HUES64 (cell line): ENCODE measurements around the gene PRCD.

Source experiments
- H3K27ac ChIP-seq: 2 replicates; pipeline ENCODE4 v1.7.0; 2013; ENCODE audit warnings: low read depth, low read length, inconsistent platforms
- H3K27me3 ChIP-seq: 2 replicates; pipeline ENCODE4 v1.6.1; 2013; ENCODE audit warnings: mild to moderate bottlenecking, low read length; ENCODE audit not compliant: insufficient read depth
- H3K36me3 ChIP-seq: 2 replicates; pipeline ENCODE4 v1.6.1; 2013; ENCODE audit warnings: mild to moderate bottlenecking, low read length; ENCODE audit not compliant: insufficient read depth
- H3K4me1 ChIP-seq: 2 replicates; pipeline ENCODE4 v1.6.1; 2013; ENCODE audit warnings: mild to moderate bottlenecking, low read length, moderate library complexity; ENCODE audit not compliant: insufficient read depth
- H3K4me3 ChIP-seq: 2 replicates; pipeline ENCODE4 v1.5.1; 2013; ENCODE audit warnings: mild to moderate bottlenecking, low read length, moderate library complexity
- H3K9ac ChIP-seq: 2 replicates; pipeline ENCODE4 v1.6.1; 2013; ENCODE audit warnings: mild to moderate bottlenecking, low read depth, low read length
- H3K9me3 ChIP-seq: 2 replicates; pipeline ENCODE4 v1.6.1; 2013; ENCODE audit warnings: low read depth, low read length; ENCODE audit not compliant: insufficient read depth
- WGBS: fragments of 150-250, 120-280 bp; methylation state at CpG from one replicate; pipeline ENCODE4 v1.1.7; 2013; ENCODE audit warnings: missing lambda C conversion rate; 5-methylcytosine and 5-hydroxymethylcytosine counted together

The PRCD gene

GRCh38 chr17:76544546-76545365, 4.9 kb downstream of the PRCD start:
- no peak overlapping the region for H3K9ac ChIP-seq
- no peaks in the 10 kb centered on the region for H3K9me3 ChIP-seq
- WGBS: 77% methylated on average over 24 of the region's 24 CpGs
- no peaks in the 10 kb centered on the region for H3K36me3 ChIP-seq
- peaks cover 17% of the 10 kb centered on the region for H3K4me1 ChIP-seq
- no peak overlapping the region for H3K27ac ChIP-seq
- H3K4me3 ChIP-seq: no peak overlapping the region
- H3K27me3 ChIP-seq: peaks cover 2% of the 10 kb centered on the region

GRCh38 chr17:76545918-76546555, 6.2 kb downstream of the PRCD start:
- H3K27me3 ChIP-seq: no peaks in the 10 kb centered on the region
- no peak overlapping the region for H3K9ac ChIP-seq
- H3K4me3 ChIP-seq: no peak overlapping the region
- H3K36me3 ChIP-seq: no peaks in the 10 kb centered on the region
- no peaks in the 10 kb centered on the region for H3K9me3 ChIP-seq
- 72% methylated on average over 13 of the region's 13 CpGs for WGBS
- no peak overlapping the region for H3K27ac ChIP-seq
- H3K4me1 ChIP-seq: peaks cover 19% of the 10 kb centered on the region

GRCh38 chr17:76546556-76547182, 6.8 kb downstream of the PRCD start:
- Histone ChIP-seq H3K27ac (no peak overlapping the region), H3K4me1 (0 out of 2 replicates have a peak, but pooled peaks cover 14% of the 10 kb centered on the region), H3K27me3 (no peaks in the 10 kb centered on the region), H3K9me3 (no peaks in the 10 kb centered on the region), H3K9ac (no peak overlapping the region), H3K36me3 (no peaks in the 10 kb centered on the region), H3K4me3 (no peak overlapping the region)
- 85% methylated on average over 11 of the region's 11 CpGs for WGBS

GRCh38 chr17:76547183-76547641, 7.4 kb downstream of the PRCD start:
- H3K36me3 ChIP-seq: no peaks in the 10 kb centered on the region
- H3K4me3 ChIP-seq: no peak overlapping the region
- H3K27ac ChIP-seq: no peak overlapping the region
- H3K9me3 ChIP-seq: no peaks in the 10 kb centered on the region
- H3K27me3 ChIP-seq: no peaks in the 10 kb centered on the region
- H3K4me1 ChIP-seq: 0 out of 2 replicates have a peak, but pooled peaks cover 14% of the 10 kb centered on the region
- 37% methylated on average over 3 of the region's 3 CpGs for WGBS
- H3K9ac ChIP-seq: no peak overlapping the region

- 84% methylated on average over 2 of the region's 2 CpGs for WGBS
- Histone ChIP-seq H3K4me3 (no peak overlapping the region), H3K9ac (no peak overlapping the region), H3K36me3 (no peaks in the 10 kb centered on the region), H3K27me3 (no peaks in the 10 kb centered on the region), H3K27ac (no peak overlapping the region), H3K9me3 (no peaks in the 10 kb centered on the region), H3K4me1 (0 out of 2 replicates have a peak, but pooled peaks cover 14% of the 10 kb centered on the region)
These were observed 7.9 kb downstream of the PRCD start for GRCh38 chr17:76547642-76548202.

- Histone ChIP-seq H3K9ac (no peak overlapping the region), H3K27ac (no peak overlapping the region)
These were observed 8.8 kb downstream of the PRCD start for GRCh38 chr17:76548378-76549214.

GRCh38 chr17:76549215-76549518, 9.3 kb downstream of the PRCD start:
- Histone ChIP-seq H3K4me3 (no peak overlapping the region), H3K27ac (no peak overlapping the region), H3K36me3 (no peaks in the 10 kb centered on the region), H3K27me3 (no peaks in the 10 kb centered on the region), H3K9me3 (no peaks in the 10 kb centered on the region), H3K4me1 (0 out of 2 replicates have a peak, but pooled peaks cover 7% of the 10 kb centered on the region), H3K9ac (no peak overlapping the region)
- WGBS: 97% methylated on average over 7 of the region's 9 CpGs

More at GRCh38 chr17:76548378-76549214, 8.8 kb downstream of the PRCD start:
- Histone ChIP-seq H3K27me3 (no peaks in the 10 kb centered on the region), H3K4me1 (0 out of 2 replicates have a peak, but pooled peaks cover 11% of the 10 kb centered on the region), H3K4me3 (no peak overlapping the region), H3K9me3 (no peaks in the 10 kb centered on the region), H3K36me3 (no peaks in the 10 kb centered on the region)
- WGBS: 72% methylated on average over 9 of the region's 9 CpGs

GRCh38 chr17:76549539-76549938, 9.7 kb downstream of the PRCD start:
- H3K36me3 ChIP-seq: no peaks in the 10 kb centered on the region
- WGBS: 93% methylated on average over 6 of the region's 7 CpGs
- no peak overlapping the region for H3K4me3 ChIP-seq
- H3K9me3 ChIP-seq: no peaks in the 10 kb centered on the region
- H3K27me3 ChIP-seq: no peaks in the 10 kb centered on the region
- 0 out of 2 replicates have a peak, but pooled peaks cover 7% of the 10 kb centered on the region for H3K4me1 ChIP-seq
- H3K9ac ChIP-seq: no peak overlapping the region
- H3K27ac ChIP-seq: no peak overlapping the region

GRCh38 chr17:76550712-76551615, 11.1 kb downstream of the PRCD start:
- Histone ChIP-seq H3K4me1 (0 out of 2 replicates have a peak, but pooled peaks cover 7% of the 10 kb centered on the region), H3K9me3 (no peaks in the 10 kb centered on the region), H3K27me3 (no peaks in the 10 kb centered on the region), H3K4me3 (no peak overlapping the region), H3K36me3 (no peaks in the 10 kb centered on the region), H3K27ac (no peak overlapping the region), H3K9ac (no peak overlapping the region)
- WGBS: 79% methylated on average over 15 of the region's 15 CpGs

- 95% methylated on average over 4 of the region's 4 CpGs for WGBS
- H3K4me3 ChIP-seq: no peak overlapping the region
- H3K9ac ChIP-seq: no peak overlapping the region
- H3K4me1 ChIP-seq: 0 out of 2 replicates have a peak, but pooled peaks cover 7% of the 10 kb centered on the region
- no peaks in the 10 kb centered on the region for H3K27me3 ChIP-seq
- no peaks in the 10 kb centered on the region for H3K9me3 ChIP-seq
- H3K36me3 ChIP-seq: no peaks in the 10 kb centered on the region
- no peak overlapping the region for H3K27ac ChIP-seq
These were observed 11.8 kb downstream of the PRCD start for GRCh38 chr17:76551685-76552084.
